DOHH2 (cell line): ENCODE measurements around the gene DPYSL5.

ENCODE experiments used
- H3F3A ChIP-seq: fragments of 200-600 bp; sonication (generic), shearing (Covaris generic); 2 replicates; pipeline ENCODE4 v1.6.0; 2016; ENCODE audit warnings: antibody characterized with exemption, mild to moderate bottlenecking; ENCODE audit not compliant: control insufficient read depth, insufficient read depth
- H3K27ac ChIP-seq: fragments of 200-600 bp; sonication (generic); 2 replicates; pipeline ENCODE4 v1.5.1; 2014; ENCODE audit warnings: low read depth, mild to moderate bottlenecking, low read length, moderate library complexity
- H3K27me3 ChIP-seq: fragments of 200-600 bp; sonication (generic); 2 replicates; pipeline ENCODE4 v1.6.1; 2014; ENCODE audit warnings: mild to moderate bottlenecking, low read length, mixed read lengths; ENCODE audit not compliant: control insufficient read depth
- H3K36me3 ChIP-seq: fragments of 200-600 bp; sonication (generic); 2 replicates; pipeline ENCODE4 v1.6.1; 2014; ENCODE audit warnings: mild to moderate bottlenecking, low read length, moderate library complexity, mixed read lengths; ENCODE audit not compliant: control insufficient read depth
- H3K4me1 ChIP-seq: fragments of 200-600 bp; sonication (generic); 2 replicates; pipeline ENCODE4 v1.6.1; 2014; ENCODE audit warnings: mild to moderate bottlenecking, low read length, mixed read lengths; ENCODE audit not compliant: control insufficient read depth
- H3K4me2 ChIP-seq: fragments of 200-600 bp; sonication (generic); 2 replicates; pipeline ENCODE4 v1.6.0; 2014; ENCODE audit warnings: mild to moderate bottlenecking, low read length, moderate library complexity
- H3K4me3 ChIP-seq: fragments of 200-600 bp; sonication (generic); 2 replicates; pipeline ENCODE4 v1.5.1; 2014; ENCODE audit warnings: mild to moderate bottlenecking, low read length, mixed read lengths
- H3K79me2 ChIP-seq: fragments of 200-600 bp; sonication (generic); 2 replicates; pipeline ENCODE4 v1.6.1; 2014; ENCODE audit warnings: mild to moderate bottlenecking, low read length, mixed read lengths; ENCODE audit not compliant: control insufficient read depth
- H3K9me2 ChIP-seq: fragments of 200-600 bp; sonication (generic); replicated peaks from 2 replicates; pipeline ENCODE4 v1.6.1; 2014; ENCODE audit warnings: mild to moderate bottlenecking, low read length, mixed read lengths; ENCODE audit not compliant: control insufficient read depth
- H3K9me3 ChIP-seq: fragments of 200-600 bp; sonication (generic); 2 replicates; pipeline ENCODE4 v1.6.1; 2014; ENCODE audit warnings: antibody characterized with exemption, low read length, mixed read lengths; ENCODE audit not compliant: control insufficient read depth, insufficient read depth
- H4K20me1 ChIP-seq: fragments of 200-600 bp; sonication (generic); 2 replicates; pipeline ENCODE4 v1.6.0; 2014; ENCODE audit warnings: low read depth, mild to moderate bottlenecking, antibody characterized with exemption, low read length, moderate library complexity; ENCODE audit not compliant: control insufficient read depth, insufficient read depth
- EZH2phosphoT487 ChIP-seq: fragments of 200-600 bp; sonication (generic); IDR thresholded peaks from 2 replicates; pipeline ENCODE4 v1.6.1; 2017; ENCODE audit warnings: borderline replicate concordance, mild to moderate bottlenecking, antibody characterized with exemption, low read length, moderate library complexity, mixed read lengths
- TF ChIP-seq, protein P1 (sequence below): fragments of 200-600 bp; sonication (generic); IDR thresholded peaks from one replicate; pipeline ENCODE4 v1.5.1; 2014; ENCODE audit warnings: antibody characterized with exemption, mild to moderate bottlenecking, low read depth, low read length; ENCODE audit not compliant: poor library complexity, severe bottlenecking

The DPYSL5 gene

DNA sequence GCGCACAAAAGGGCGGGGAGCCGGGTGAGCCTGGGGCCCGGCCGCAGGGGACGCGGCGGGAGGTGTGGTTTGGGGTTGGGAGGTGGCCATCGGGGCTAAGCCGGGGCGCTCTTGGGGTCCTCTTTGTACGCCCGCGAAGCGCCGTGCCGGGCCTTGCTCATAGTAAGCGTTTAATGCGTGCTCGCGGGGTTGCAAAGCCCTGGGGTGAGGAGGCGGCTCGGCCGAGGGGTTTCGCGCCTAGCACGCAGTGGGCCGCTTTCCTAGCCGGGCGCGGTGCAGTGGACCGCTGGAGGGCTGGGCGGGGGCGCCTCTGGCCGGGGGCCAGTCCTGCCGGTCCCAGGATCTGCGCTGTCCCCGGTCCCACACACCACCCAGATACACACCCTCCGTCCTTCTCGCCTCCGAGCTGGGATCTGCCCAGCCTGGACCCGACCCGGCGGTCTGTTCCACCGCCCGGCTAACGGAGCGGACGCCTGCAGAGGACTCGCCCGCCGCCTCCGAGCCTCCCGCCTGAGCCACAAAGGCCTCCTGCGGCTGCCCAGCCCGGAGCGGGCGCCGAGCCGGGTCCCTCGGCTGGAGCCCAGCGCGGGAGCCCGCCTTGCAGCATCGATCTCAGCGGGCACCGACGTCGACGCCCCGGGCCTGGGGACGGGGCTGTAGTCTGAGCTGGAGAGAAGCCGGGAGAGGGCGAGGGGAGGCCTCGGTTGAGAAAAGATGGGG lies 564 bp downstream of the DPYSL5 start:
- no peaks in the 10 kb centered on the region; the same call in 1 of the 2 replicates for H4K20me1 ChIP-seq
- no peaks in the 10 kb centered on the region for H3F3A ChIP-seq
- no peaks in the 10 kb centered on the region for H3K9me2 ChIP-seq
- no peak for TF ChIP-seq EZH2phosphoT487
- TF ChIP-seq, protein P1, sequence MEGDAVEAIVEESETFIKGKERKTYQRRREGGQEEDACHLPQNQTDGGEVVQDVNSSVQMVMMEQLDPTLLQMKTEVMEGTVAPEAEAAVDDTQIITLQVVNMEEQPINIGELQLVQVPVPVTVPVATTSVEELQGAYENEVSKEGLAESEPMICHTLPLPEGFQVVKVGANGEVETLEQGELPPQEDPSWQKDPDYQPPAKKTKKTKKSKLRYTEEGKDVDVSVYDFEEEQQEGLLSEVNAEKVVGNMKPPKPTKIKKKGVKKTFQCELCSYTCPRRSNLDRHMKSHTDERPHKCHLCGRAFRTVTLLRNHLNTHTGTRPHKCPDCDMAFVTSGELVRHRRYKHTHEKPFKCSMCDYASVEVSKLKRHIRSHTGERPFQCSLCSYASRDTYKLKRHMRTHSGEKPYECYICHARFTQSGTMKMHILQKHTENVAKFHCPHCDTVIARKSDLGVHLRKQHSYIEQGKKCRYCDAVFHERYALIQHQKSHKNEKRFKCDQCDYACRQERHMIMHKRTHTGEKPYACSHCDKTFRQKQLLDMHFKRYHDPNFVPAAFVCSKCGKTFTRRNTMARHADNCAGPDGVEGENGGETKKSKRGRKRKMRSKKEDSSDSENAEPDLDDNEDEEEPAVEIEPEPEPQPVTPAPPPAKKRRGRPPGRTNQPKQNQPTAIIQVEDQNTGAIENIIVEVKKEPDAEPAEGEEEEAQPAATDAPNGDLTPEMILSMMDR, result no peak
- no peak overlapping the region for H3K4me2 ChIP-seq
- no peaks in the 10 kb centered on the region for H3K79me2 ChIP-seq
- H3K36me3 ChIP-seq, result no peaks in the 10 kb centered on the region
- no peak overlapping the region for H3K27ac ChIP-seq
- no peaks in the 10 kb centered on the region for H3K4me1 ChIP-seq
- no peaks in the 10 kb centered on the region for H3K9me3 ChIP-seq
- no peak overlapping the region for H3K4me3 ChIP-seq
- H3K27me3 ChIP-seq, result peaks cover 47% of the 10 kb centered on the region

GRCh38 chr2:26849056-26849999 lies 1.4 kb downstream of the DPYSL5 start:
- Histone ChIP-seq H3K4me3 (no peak overlapping the region), H3K79me2 (no peaks in the 10 kb centered on the region), H3K4me2 (no peak overlapping the region), H3K27ac (no peak overlapping the region), H3K9me2 (no peaks in the 10 kb centered on the region), H3K27me3 (peaks cover 47% of the 10 kb centered on the region), H3K4me1 (no peaks in the 10 kb centered on the region), H3K9me3 (no peaks in the 10 kb centered on the region), H4K20me1 (no peaks in the 10 kb centered on the region; the same call in 1 of the 2 replicates), H3F3A (no peaks in the 10 kb centered on the region), H3K36me3 (no peaks in the 10 kb centered on the region)
- TF ChIP-seq, protein P1, result no peak
- no peak for TF ChIP-seq EZH2phosphoT487

DNA sequence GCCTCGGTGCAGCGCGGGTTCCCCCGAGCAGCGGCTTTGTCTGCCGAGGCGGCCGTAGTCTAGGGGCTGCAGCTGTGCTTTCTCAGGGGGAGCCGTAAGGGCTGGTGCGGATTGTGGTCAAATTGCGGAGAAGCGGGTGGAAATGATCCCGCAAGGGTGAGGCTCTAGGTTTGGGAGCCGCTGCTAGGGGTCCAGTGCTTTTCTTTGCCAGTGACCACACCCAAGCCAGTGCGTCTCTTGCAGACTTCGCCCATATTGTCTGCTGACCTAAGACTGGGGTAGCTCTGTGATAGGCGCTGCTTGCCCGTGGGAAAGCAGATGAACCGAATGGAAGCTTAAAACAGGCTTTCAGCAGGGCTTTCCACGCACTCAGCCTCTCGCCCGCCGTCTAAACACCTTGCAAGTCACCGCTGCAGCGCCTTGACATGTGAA lies 2.1 kb downstream of the DPYSL5 start:
- peaks cover 47% of the 10 kb centered on the region for H3K27me3 ChIP-seq
- H3K4me3 ChIP-seq, result no peak overlapping the region
- H3K36me3 ChIP-seq, result no peaks in the 10 kb centered on the region
- no peaks in the 10 kb centered on the region for H3K9me3 ChIP-seq
- H3K79me2 ChIP-seq, result no peaks in the 10 kb centered on the region
- no peaks in the 10 kb centered on the region for H3K4me1 ChIP-seq
- TF ChIP-seq EZH2phosphoT487, result no peak
- TF ChIP-seq, protein P1, result no peak
- H3K27ac ChIP-seq, result no peak overlapping the region
- no peak overlapping the region for H3K4me2 ChIP-seq
- no peaks in the 10 kb centered on the region; the same call in 1 of the 2 replicates for H4K20me1 ChIP-seq
- H3F3A ChIP-seq, result no peaks in the 10 kb centered on the region
- no peaks in the 10 kb centered on the region for H3K9me2 ChIP-seq
